K562 (cell line): ENCODE results near the gene PCAT6. TPM values are rescaled to one million over a fixed set of nuclear protein-coding genes. Genes with fewer than 3 reads are reported as not detected.

Source experiments
- BMI1 ChIP-seq: fragments of 150-350 bp; IDR thresholded peaks from 2 replicates; pipeline ENCODE4 v1.6.1; 2014; ENCODE audit warnings: low read length
- BRD4 ChIP-seq: fragments of 200-600 bp; sonication (generic); IDR thresholded peaks from 2 replicates; pipeline ENCODE4 v1.6.1; 2017; ENCODE audit warnings: inconsistent platforms
- CBX8 ChIP-seq: fragments of 200-600 bp; sonication (generic); IDR thresholded peaks from 2 replicates; pipeline ENCODE4 v1.6.1; 2012; ENCODE audit warnings: borderline replicate concordance, mixed run types, low read depth, mild to moderate bottlenecking, moderate library complexity, mixed read lengths, low read length, control low read depth, inconsistent platforms; ENCODE audit not compliant: poor library complexity, severe bottlenecking; ENCODE audit errors: extremely low read depth
- DDX20 ChIP-seq: fragments of 450-650 bp; IDR thresholded peaks from 2 replicates; pipeline ENCODE4 v1.6.1; 2016; ENCODE audit warnings: missing genetic modification characterization, low read depth, mild to moderate bottlenecking, missing compliant biosample characterization, moderate library complexity
- HEY1 ChIP-seq: fragments of 250-450 bp; sonication (Bioruptor Pico); IDR thresholded peaks from 2 replicates; pipeline ENCODE4 v1.5.0; 2020; ENCODE audit warnings: mild to moderate bottlenecking, moderate library complexity, borderline replicate concordance
- HIVEP1 ChIP-seq: fragments of 250-450 bp; sonication (Bioruptor Pico); IDR thresholded peaks from 2 replicates; pipeline ENCODE4 v1.4.0; 2020; ENCODE audit warnings: mild to moderate bottlenecking
- ILK ChIP-seq: fragments of 450-650 bp; IDR thresholded peaks from 2 replicates; pipeline ENCODE4 v1.6.1; 2016; ENCODE audit warnings: missing genetic modification characterization, low read depth, mild to moderate bottlenecking, missing compliant biosample characterization, moderate library complexity, borderline replicate concordance
- KAT8 ChIP-seq: fragments of 450-650 bp; IDR thresholded peaks from 2 replicates; pipeline ENCODE4 v1.6.1; 2016; ENCODE audit warnings: low read depth, mild to moderate bottlenecking
- MCM2 ChIP-seq: fragments of 450-650 bp; IDR thresholded peaks from 2 replicates; pipeline ENCODE4 v1.6.1; 2017; ENCODE audit warnings: low read depth, mild to moderate bottlenecking
- PRMT5 ChIP-seq: sonication (generic); formaldehyde crosslinking; IDR thresholded peaks from 2 replicates; pipeline ENCODE4 v1.5.0; 2020; ENCODE audit warnings: missing genetic modification reagents
- SNRNP70 ChIP-seq: fragments of 200-400 bp; formaldehyde crosslinking; optimal IDR thresholded peaks from 2 replicates; pipeline ENCODE3; 2017; ENCODE audit warnings: low read depth, low read length
- SREBF2 ChIP-seq: sonication (generic); formaldehyde crosslinking; IDR thresholded peaks from 2 replicates; pipeline ENCODE4 v1.4.0; 2020; ENCODE audit warnings: mild to moderate bottlenecking, missing genetic modification reagents
- STAT5B ChIP-seq: fragments of 250-450 bp; sonication (Bioruptor Pico); IDR thresholded peaks from 2 replicates; pipeline ENCODE4 v1.8.0; 2021; ENCODE audit warnings: mild to moderate bottlenecking, inconsistent platforms
- TCF3 ChIP-seq: sonication (generic); formaldehyde crosslinking; IDR thresholded peaks from 2 replicates; pipeline ENCODE4 v1.4.0; 2020; ENCODE audit warnings: mild to moderate bottlenecking, missing genetic modification reagents
- TOE1 ChIP-seq, 2 experiments: fragments of 450-650 bp in 1 of 2; sonication (generic) in 1 of 2; formaldehyde crosslinking in 1 of 2; IDR thresholded peaks; 2 replicates each; pipeline versions ENCODE4 v1.7.1 to v1.8.0; 2016 to 2022; ENCODE audit warnings: borderline replicate concordance in 2 of 2, mild to moderate bottlenecking in 2 of 2, antibody characterized with exemption in 1 of 2, inconsistent platforms in 1 of 2, low read depth in 1 of 2, missing genetic modification reagents in 1 of 2, moderate library complexity in 1 of 2
- TRIM24 ChIP-seq, 2 experiments: fragments of 450-650 bp; IDR thresholded peaks; 2 replicates each; pipeline ENCODE4 v1.6.1; 2016
- ZBTB17 ChIP-seq: fragments of 450-650 bp; formaldehyde crosslinking; IDR thresholded peaks from 2 replicates; pipeline ENCODE4 v1.4.0; 2020; ENCODE audit warnings: mild to moderate bottlenecking
- ZC3H4 ChIP-seq: sonication (generic); formaldehyde crosslinking; IDR thresholded peaks from 2 replicates; pipeline ENCODE4 v1.9.0; 2021; ENCODE audit warnings: missing genetic modification reagents, borderline replicate concordance
- ZFP30 ChIP-seq: fragments of 250-450 bp; sonication (Bioruptor Pico); IDR thresholded peaks from 2 replicates; pipeline ENCODE4 v1.8.0; 2022; ENCODE audit warnings: moderate library complexity, mild to moderate bottlenecking, inconsistent platforms, borderline replicate concordance
- ZNF316 ChIP-seq: fragments of 450-650 bp; IDR thresholded peaks from 2 replicates; pipeline ENCODE4 v1.6.1; 2016
- ZNF384 ChIP-seq: IDR thresholded peaks from 2 replicates; pipeline ENCODE4 v1.6.1; 2012; ENCODE audit warnings: low read depth, low read length, improper control_type of control experiment
- ZNF609 ChIP-seq: sonication (generic); formaldehyde crosslinking; IDR thresholded peaks from 2 replicates; pipeline ENCODE4 v1.8.1; 2023; ENCODE audit warnings: missing genetic modification reagents, mild to moderate bottlenecking, borderline replicate concordance
- polyA plus RNA-seq, 8 experiments: library from polyadenylated mRNA; depleted of rRNA in 4 of 8; stranded (reverse) in 5 of 8; unstranded in 3 of 8; fragments of >200 nt; fragmentation: Nextera tagmentation in 2 of 8; fragmentation: Illumina TruSeq in 1 of 8; extraction: Ambion mirVana in 2 of 8; extraction: Trizol in 1 of 8; gene quantifications; 2 replicates each; pipeline versions ENCODE4 v1.2.1 to v1.2.3, GENCODE V29; 2011 to 2014; ENCODE audit warnings: inconsistent platforms in 1 of 8, missing spikeins in 1 of 8
- total RNA-seq, 7 experiments: library from RNA; depleted of rRNA in 6 of 7; stranded (reverse); fragments of >200 nt in 6 of 7; fragmentation: Illumina TruSeq in 2 of 7; extraction: Trizol in 2 of 7; gene quantifications; 2 replicates each; pipeline versions ENCODE4 v1.2.1 to v1.2.3, GENCODE V29; 2011 to 2021; ENCODE audit warnings: low replicate concordance in 1 of 7
- TF ChIP-seq, protein P1 (sequence below): IDR thresholded peaks from 2 replicates; pipeline ENCODE4 v1.6.1; 2014; ENCODE audit warnings: antibody characterized with exemption

PCAT6 gene
- total and polyA plus RNA-seq, 9 of the 15 experiments (the other 6 are each of a cell fraction or from before 2014, with no cell fraction given), result 0.25 to 2.4 (median 0.54) TPM; not detected in 1

DNA sequence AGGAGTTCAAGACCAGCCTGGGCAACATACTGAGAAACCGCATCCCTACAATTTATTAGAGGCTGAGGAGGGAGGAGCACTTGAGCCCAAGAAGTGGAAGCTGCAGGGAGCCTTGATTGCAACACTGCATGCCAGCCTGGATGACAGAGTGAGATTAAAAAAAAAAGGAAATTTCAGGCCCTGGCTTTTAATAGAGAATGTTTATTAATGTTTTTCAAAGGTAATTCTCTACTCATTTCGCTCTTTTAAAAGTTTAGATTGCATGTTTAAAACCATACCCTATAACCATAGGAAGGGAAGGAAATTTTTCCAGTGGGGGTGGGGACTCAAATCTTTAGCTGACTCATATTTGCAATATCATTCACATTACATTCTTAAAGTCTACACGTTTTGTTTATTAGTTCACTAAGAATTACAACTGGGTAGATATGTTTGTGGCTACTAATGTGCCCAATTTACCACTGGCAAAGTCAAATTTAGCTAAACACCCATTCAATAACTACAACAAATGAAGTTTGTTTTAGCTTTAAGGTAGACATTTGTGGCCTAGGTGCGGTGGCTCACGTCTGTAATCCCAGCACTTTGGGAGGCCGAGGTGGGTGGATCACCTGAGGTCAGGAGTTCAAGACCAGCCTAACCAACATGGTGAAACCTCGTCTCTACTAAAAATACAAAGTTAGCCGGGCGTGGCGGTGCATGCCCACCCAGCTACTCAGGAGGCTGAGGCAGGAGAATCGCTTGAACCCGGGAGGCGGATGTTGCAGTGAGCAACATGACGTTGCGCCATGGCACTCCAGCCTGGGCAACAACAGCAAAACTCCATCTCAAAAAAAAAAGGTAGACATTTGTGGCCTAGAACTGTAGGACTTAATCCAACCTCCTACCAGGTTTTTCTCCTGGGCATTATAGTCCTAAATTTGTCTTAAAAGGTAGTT, 7.5 kb upstream of the PCAT6 start (continued):
- TF ChIP-seq ILK (tag), result no peak
- TF ChIP-seq ZC3H4 (CRISPR knock-in tag), result no peak
- no peak for TF ChIP-seq DDX20 (tag)
- TF ChIP-seq ZFP30 (CRISPR knock-in tag), result no peak
- no peak for TF ChIP-seq MCM2
- TF ChIP-seq SREBF2, result 0 out of 2 replicates have a peak, but pooled peaks have one; percentile 54
- TF ChIP-seq HEY1 (CRISPR knock-in tag), result no peak
- TF ChIP-seq SNRNP70, result no peak
- no peak for TF ChIP-seq CBX8
- TF ChIP-seq ZNF384, result 0 out of 2 replicates have a peak, but pooled peaks have one; percentile 42
- TF ChIP-seq ZNF609 (CRISPR knock-in tag), result no peak
- peak in 1 of 2 experiments; percentile 13; a peak in 1 of 4 replicates for TF ChIP-seq TRIM24 (IDR thresholded peaks at IDR 0.05)
- no peak for TF ChIP-seq TOE1 (IDR thresholded peaks at IDR 0.05; ENCODE audit: borderline replicate concordance)
- no peak for TF ChIP-seq TOE1 (CRISPR knock-in tag; IDR thresholded peaks at IDR 0.05; ENCODE audit: borderline replicate concordance, low read depth)
- no peak for TF ChIP-seq TCF3
- no peak for TF ChIP-seq BRD4
- TF ChIP-seq ZNF316, result peak; percentile 86
- no peak for TF ChIP-seq HIVEP1 (CRISPR knock-in tag)
- no peak for TF ChIP-seq STAT5B (CRISPR knock-in tag)
- TF ChIP-seq PRMT5, result no peak
- TF ChIP-seq ZBTB17 (CRISPR knock-in tag), result no peak
- no peak for TF ChIP-seq BMI1
- no peak for TF ChIP-seq KAT8
- TF ChIP-seq, protein P1, sequence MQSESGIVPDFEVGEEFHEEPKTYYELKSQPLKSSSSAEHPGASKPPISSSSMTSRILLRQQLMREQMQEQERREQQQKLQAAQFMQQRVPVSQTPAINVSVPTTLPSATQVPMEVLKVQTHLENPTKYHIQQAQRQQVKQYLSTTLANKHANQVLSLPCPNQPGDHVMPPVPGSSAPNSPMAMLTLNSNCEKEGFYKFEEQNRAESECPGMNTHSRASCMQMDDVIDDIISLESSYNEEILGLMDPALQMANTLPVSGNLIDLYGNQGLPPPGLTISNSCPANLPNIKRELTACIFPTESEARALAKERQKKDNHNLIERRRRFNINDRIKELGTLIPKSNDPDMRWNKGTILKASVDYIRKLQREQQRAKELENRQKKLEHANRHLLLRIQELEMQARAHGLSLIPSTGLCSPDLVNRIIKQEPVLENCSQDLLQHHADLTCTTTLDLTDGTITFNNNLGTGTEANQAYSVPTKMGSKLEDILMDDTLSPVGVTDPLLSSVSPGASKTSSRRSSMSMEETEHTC, result no peak
